Upper lobe of right lung (tissue), 1 donor: Measurements from ENCODE around the gene IGF1R. TPM values are rescaled to one million over a fixed set of nuclear protein-coding genes. Genes with fewer than 3 reads are reported as not detected.

Experiments
- ATAC-seq: fragments of 200-7000 bp; cut with Tn5 transposase; one replicate; pipeline ENCODE4 v1.9.1; 2020; ENCODE audit warnings: mild to moderate bottlenecking, moderate library complexity
- DNase-seq: peaks from one replicate; pipeline ENCODE4 v3.0.0-alpha.2; 2020
- H3K27ac ChIP-seq: fragments of 200-600 bp; one replicate; pipeline ENCODE4 v1.8.0; 2022
- H3K27me3 ChIP-seq: fragments of 200-600 bp; one replicate; pipeline ENCODE4 v1.8.0; 2022; ENCODE audit warnings: mild to moderate bottlenecking
- H3K36me3 ChIP-seq: fragments of 200-600 bp; one replicate; pipeline ENCODE4 v1.8.0; 2022
- H3K4me1 ChIP-seq: fragments of 200-600 bp; one replicate; pipeline ENCODE4 v1.8.0; 2022
- H3K4me3 ChIP-seq: fragments of 200-600 bp; one replicate; pipeline ENCODE4 v1.8.0; 2022; ENCODE audit warnings: mild to moderate bottlenecking
- H3K9me3 ChIP-seq: fragments of 200-600 bp; one replicate; pipeline ENCODE4 v1.8.0; 2022
- intact Hi-C: fragments of 100-400 bp; cut with DNase I; formaldehyde crosslinking; loops from one replicate; pipeline ENCODE4 v1.11.0; 2022
- total RNA-seq: library from RNA; stranded (reverse); fragmentation: NEBNext Ultra II Directional; extraction: Animal tissue kit (Norgen Biotek cat#: 25700); gene quantifications from one replicate; pipeline ENCODE4 v1.2.1, GENCODE V29; 2021
- TF ChIP-seq, protein P1 (sequence below): fragments of 200-600 bp; IDR thresholded peaks from one replicate; pipeline ENCODE4 v1.8.0; 2022; ENCODE audit warnings: antibody characterized with exemption
- donor health status: DM: no; HTN: yes; CAD: no; lungs with severe emphysema.

Gene IGF1R
- total RNA-seq, 1 donor from 2014 or later: 40.0 TPM

DNA sequence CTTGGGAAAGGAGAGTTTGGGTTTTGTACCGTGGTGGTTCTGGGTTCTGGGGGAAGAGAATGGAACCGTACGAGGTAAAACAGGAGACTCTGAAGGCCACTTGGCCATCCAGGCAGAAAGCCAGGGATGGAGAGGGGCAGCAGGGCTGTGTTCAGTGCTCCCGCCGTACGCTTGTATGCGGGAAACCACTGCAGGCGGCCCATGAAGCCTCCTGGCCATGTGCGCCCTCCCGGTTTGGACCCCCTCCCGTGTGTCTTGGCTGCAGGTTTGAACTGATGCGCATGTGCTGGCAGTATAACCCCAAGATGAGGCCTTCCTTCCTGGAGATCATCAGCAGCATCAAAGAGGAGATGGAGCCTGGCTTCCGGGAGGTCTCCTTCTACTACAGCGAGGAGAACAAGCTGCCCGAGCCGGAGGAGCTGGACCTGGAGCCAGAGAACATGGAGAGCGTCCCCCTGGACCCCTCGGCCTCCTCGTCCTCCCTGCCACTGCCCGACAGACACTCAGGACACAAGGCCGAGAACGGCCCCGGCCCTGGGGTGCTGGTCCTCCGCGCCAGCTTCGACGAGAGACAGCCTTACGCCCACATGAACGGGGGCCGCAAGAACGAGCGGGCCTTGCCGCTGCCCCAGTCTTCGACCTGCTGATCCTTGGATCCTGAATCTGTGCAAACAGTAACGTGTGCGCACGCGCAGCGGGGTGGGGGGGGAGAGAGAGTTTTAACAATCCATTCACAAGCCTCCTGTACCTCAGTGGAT lies 308.6 kb downstream of the IGF1R start:
- TF ChIP-seq, protein P1, sequence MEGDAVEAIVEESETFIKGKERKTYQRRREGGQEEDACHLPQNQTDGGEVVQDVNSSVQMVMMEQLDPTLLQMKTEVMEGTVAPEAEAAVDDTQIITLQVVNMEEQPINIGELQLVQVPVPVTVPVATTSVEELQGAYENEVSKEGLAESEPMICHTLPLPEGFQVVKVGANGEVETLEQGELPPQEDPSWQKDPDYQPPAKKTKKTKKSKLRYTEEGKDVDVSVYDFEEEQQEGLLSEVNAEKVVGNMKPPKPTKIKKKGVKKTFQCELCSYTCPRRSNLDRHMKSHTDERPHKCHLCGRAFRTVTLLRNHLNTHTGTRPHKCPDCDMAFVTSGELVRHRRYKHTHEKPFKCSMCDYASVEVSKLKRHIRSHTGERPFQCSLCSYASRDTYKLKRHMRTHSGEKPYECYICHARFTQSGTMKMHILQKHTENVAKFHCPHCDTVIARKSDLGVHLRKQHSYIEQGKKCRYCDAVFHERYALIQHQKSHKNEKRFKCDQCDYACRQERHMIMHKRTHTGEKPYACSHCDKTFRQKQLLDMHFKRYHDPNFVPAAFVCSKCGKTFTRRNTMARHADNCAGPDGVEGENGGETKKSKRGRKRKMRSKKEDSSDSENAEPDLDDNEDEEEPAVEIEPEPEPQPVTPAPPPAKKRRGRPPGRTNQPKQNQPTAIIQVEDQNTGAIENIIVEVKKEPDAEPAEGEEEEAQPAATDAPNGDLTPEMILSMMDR: no peak
- Histone ChIP-seq H3K27me3 (no peaks in the 10 kb centered on the region), H3K9me3 (peaks cover 4% of the 10 kb centered on the region), H3K4me3 (no peak overlapping the region), H3K36me3 (peaks cover 41% of the 10 kb centered on the region), H3K4me1 (peaks cover 18% of the 10 kb centered on the region), H3K27ac (no peak overlapping the region)
- no peak for ATAC-seq
- DNase-seq: no peak
- intact Hi-C loops: no loop called here

DNA sequence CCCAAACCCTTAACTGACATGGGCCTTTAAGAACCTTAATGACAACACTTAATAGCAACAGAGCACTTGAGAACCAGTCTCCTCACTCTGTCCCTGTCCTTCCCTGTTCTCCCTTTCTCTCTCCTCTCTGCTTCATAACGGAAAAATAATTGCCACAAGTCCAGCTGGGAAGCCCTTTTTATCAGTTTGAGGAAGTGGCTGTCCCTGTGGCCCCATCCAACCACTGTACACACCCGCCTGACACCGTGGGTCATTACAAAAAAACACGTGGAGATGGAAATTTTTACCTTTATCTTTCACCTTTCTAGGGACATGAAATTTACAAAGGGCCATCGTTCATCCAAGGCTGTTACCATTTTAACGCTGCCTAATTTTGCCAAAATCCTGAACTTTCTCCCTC lies 309.3 kb downstream of the IGF1R start:
- peaks cover 41% of the 10 kb centered on the region for H3K36me3 ChIP-seq
- ATAC-seq: no peak

GRCh38 chr15:98958076-98958475 lies 309.7 kb downstream of the IGF1R start:
- H3K4me1 ChIP-seq: peaks cover 15% of the 10 kb centered on the region
- peaks cover 5% of the 10 kb centered on the region for H3K9me3 ChIP-seq
- no peak for ATAC-seq
- intact Hi-C loops: no loop called here
- TF ChIP-seq, protein P1: no peak
- no peak overlapping the region for H3K27ac ChIP-seq
- no peaks in the 10 kb centered on the region for H3K27me3 ChIP-seq
- no peak overlapping the region for H3K4me3 ChIP-seq
- peaks cover 41% of the 10 kb centered on the region for H3K36me3 ChIP-seq
- no peak for DNase-seq

More for the DNA sequence above, 309.3 kb downstream of the IGF1R start:
- DNase-seq: no peak
- Histone ChIP-seq H3K4me3 (no peak overlapping the region), H3K27me3 (no peaks in the 10 kb centered on the region), H3K9me3 (peaks cover 5% of the 10 kb centered on the region), H3K27ac (no peak overlapping the region), H3K4me1 (peaks cover 18% of the 10 kb centered on the region)
- TF ChIP-seq, protein P1: no peak
- intact Hi-C loops: no loop called here

DNA sequence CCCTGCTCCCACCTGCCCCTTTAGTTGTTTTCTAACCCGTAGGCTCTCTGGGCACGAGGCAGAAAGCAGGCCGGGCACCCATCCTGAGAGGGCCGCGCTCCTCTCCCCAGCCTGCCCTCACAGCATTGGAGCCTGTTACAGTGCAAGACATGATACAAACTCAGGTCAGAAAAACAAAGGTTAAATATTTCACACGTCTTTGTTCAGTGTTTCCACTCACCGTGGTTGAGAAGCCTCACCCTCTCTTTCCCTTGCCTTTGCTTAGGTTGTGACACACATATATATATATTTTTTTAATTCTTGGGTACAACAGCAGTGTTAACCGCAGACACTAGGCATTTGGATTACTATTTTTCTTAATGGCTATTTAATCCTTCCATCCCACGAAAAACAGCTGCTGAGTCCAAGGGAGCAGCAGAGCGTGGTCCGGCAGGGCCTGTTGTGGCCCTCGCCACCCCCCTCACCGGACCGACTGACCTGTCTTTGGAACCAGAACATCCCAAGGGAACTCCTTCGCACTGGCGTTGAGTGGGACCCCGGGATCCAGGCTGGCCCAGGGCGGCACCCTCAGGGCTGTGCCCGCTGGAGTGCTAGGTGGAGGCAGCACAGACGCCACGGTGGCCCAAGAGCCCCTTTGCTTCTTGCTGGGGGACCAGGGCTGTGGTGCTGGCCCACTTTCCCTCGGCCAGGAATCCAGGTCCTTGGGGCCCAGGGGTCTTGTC lies 310.7 kb downstream of the IGF1R start:
- Histone ChIP-seq H3K36me3 (peaks cover 41% of the 10 kb centered on the region), H3K27ac (no peak overlapping the region), H3K4me1 (peaks cover 5% of the 10 kb centered on the region), H3K9me3 (peaks cover 5% of the 10 kb centered on the region), H3K4me3 (no peak overlapping the region), H3K27me3 (no peaks in the 10 kb centered on the region)
- TF ChIP-seq, protein P1: no peak
- ATAC-seq: no peak
- intact Hi-C loops: no loop called here
- DNase-seq: no peak

GRCh38 chr15:98959640-98960007 lies 311.3 kb downstream of the IGF1R start:
- Histone ChIP-seq H3K27me3 (no peaks in the 10 kb centered on the region), H3K36me3 (peaks cover 41% of the 10 kb centered on the region), H3K9me3 (peaks cover 5% of the 10 kb centered on the region), H3K27ac (no peak overlapping the region), H3K4me3 (no peak overlapping the region), H3K4me1 (peaks cover 4% of the 10 kb centered on the region)
- no peak for DNase-seq
- no peak for ATAC-seq
- TF ChIP-seq, protein P1: no peak
- intact Hi-C loops: no loop called here
